ENCODE results near the gene RFX7. TPM values are rescaled to one million over a fixed set of nuclear protein-coding genes. Genes with fewer than 3 reads are reported as not detected.

Gene RFX7
- total RNA-seq, 2 experiments from 2014 or later: 22.5 to 23.6 TPM

DNA sequence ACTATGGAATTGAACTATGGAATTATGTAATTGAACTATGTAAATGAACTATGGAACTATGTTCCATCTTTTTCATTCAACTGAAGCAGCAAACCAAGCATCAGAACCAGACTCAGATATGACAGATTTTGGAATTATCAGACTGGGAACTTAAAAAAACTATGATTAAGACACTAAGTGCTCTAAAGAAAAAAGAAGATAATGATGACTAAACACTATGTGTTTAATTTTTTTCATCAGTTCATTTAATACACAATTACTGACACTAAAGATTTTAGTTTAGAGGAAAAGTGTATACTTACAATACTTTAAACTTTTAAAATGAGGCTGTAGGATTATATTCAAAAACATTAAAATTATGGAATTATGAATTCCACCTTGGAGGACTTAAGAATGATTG, 15.3 kb downstream of the RFX7 start:
- Histone ChIP-seq H3K4me3 (ENCODE audit: low read length) (no peak overlapping the region), H3K27ac (ENCODE audit: low read depth in 1 of 2, low read length in 2 of 2) (no peak overlapping the region), H3K4me1 (ENCODE audit: insufficient read depth, low read length) (no peaks in the 10 kb centered on the region), H3K36me3 (ENCODE audit: insufficient read depth, low read length) (peaks cover 8% of the 10 kb centered on the region), H3K9me3 (ENCODE audit: control insufficient read depth in 1 of 2, insufficient read depth in 1 of 2, low read length in 2 of 2) (peaks cover 18 to 55% of the 10 kb centered on the region in 2 experiments), H3K27me3 (ENCODE audit: control insufficient read depth in 1 of 2, insufficient read depth in 2 of 2, low read length in 2 of 2) (no peaks in the 10 kb centered on the region)
- Mint-ChIP-seq H3K36me3 (ENCODE audit: low read depth) (peaks cover 96% of the 10 kb centered on the region), H3K27ac (no peak overlapping the region), H3K4me1 (ENCODE audit: low read depth) (peaks cover 8% of the 10 kb centered on the region), H3K4me3 (no peak overlapping the region), H3K9me3 (peaks cover 22% of the 10 kb centered on the region), H3K27me3 (no peaks in the 10 kb centered on the region)
- TF ChIP-seq, protein P1, sequence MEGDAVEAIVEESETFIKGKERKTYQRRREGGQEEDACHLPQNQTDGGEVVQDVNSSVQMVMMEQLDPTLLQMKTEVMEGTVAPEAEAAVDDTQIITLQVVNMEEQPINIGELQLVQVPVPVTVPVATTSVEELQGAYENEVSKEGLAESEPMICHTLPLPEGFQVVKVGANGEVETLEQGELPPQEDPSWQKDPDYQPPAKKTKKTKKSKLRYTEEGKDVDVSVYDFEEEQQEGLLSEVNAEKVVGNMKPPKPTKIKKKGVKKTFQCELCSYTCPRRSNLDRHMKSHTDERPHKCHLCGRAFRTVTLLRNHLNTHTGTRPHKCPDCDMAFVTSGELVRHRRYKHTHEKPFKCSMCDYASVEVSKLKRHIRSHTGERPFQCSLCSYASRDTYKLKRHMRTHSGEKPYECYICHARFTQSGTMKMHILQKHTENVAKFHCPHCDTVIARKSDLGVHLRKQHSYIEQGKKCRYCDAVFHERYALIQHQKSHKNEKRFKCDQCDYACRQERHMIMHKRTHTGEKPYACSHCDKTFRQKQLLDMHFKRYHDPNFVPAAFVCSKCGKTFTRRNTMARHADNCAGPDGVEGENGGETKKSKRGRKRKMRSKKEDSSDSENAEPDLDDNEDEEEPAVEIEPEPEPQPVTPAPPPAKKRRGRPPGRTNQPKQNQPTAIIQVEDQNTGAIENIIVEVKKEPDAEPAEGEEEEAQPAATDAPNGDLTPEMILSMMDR (IDR thresholded peaks at IDR 0.05): no peak
- ChIA-PET CTCF (interaction anchor here (0.9 kb wide), 1 partner anchor 18 kb away, joined by 3 read pairs; no protein-coding TSS in a partner anchor), POLR2A (interaction anchor here (1.0 kb wide), 1 partner anchor 16 kb away, joined by 3 read pairs; no protein-coding TSS in a partner anchor)
- DNase-seq (no peak), ATAC-seq (ENCODE audit: poor library complexity) (no peak)
- intact Hi-C loops (cut with DNase I, micrococcal nuclease): no loop called here

DNA sequence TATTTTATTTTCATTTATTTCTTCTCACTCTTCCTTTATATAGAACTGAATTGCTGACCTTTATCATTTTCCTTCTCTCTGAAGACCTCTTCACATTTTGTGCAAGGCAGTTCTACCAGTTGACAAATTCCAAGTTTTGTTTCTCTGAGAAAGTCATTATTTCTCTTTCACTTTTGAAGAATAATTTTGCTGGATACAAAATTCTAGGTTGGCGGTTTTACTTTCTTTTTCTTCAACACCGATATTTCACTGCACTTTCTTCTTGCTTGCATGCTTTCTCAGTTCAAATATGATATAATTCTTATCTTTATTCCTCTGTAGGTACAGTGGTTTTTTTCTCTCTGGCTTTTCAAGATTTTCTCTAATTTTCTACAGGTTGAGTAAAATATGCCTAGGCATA, 15.9 kb downstream of the RFX7 start:
- Mint-ChIP-seq H3K36me3 (ENCODE audit: low read depth) (peaks cover 96% of the 10 kb centered on the region), H3K4me3 (no peak overlapping the region), H3K27ac (no peak overlapping the region), H3K4me1 (ENCODE audit: low read depth) (peaks cover 8% of the 10 kb centered on the region), H3K27me3 (no peaks in the 10 kb centered on the region), H3K9me3 (peaks cover 19% of the 10 kb centered on the region)
- CTCF ChIA-PET: interaction anchor here (0.9 kb wide), 1 partner anchor 18 kb away, joined by 3 read pairs; no protein-coding TSS in a partner anchor
- H3K4me3 ChIP-seq (ENCODE audit: low read length): no peak overlapping the region
- no peaks in the 10 kb centered on the region for H3K4me1 ChIP-seq (ENCODE audit: insufficient read depth, low read length)
- H3K9me3 ChIP-seq (ENCODE audit: control insufficient read depth in 1 of 2, insufficient read depth in 1 of 2, low read length in 2 of 2): peaks cover 18 to 56% of the 10 kb centered on the region in 2 experiments
- intact Hi-C loops (cut with DNase I, micrococcal nuclease): no loop called here
- no peak for ATAC-seq (ENCODE audit: poor library complexity)
- H3K36me3 ChIP-seq (ENCODE audit: insufficient read depth, low read length): peaks cover 8% of the 10 kb centered on the region
- no peak overlapping the region for H3K27ac ChIP-seq (ENCODE audit: low read depth in 1 of 2, low read length in 2 of 2)
- POLR2A ChIA-PET: no interaction called here
- TF ChIP-seq, protein P1 (IDR thresholded peaks at IDR 0.05): no peak
- DNase-seq: no peak
- H3K27me3 ChIP-seq (ENCODE audit: control insufficient read depth in 1 of 2, insufficient read depth in 2 of 2, low read length in 2 of 2): no peaks in the 10 kb centered on the region

DNA sequence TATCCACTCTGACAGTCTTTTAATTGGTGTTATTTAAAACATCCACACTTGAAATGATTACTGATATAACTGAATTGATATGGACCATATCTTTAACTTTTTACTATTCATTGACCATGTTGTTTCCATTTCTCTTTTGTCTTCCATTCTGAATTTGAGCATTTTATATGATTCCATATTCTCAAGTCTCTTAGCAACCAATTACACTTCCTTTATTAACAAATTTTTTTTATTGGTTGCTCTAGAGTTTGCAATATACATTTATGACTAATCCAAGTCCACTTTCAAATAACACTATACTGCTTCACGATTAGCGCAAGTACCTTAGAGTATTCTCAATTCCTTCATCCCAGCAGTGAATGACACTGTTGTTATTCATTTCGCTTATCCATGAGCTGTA, 16.4 kb downstream of the RFX7 start:
- no peak overlapping the region for H3K27ac Mint-ChIP-seq

More for the DNA sequence above, 16.4 kb downstream of the RFX7 start:
- POLR2A ChIA-PET: interaction anchor here (1.0 kb wide), 1 partner anchor 19 kb away, joined by 5 read pairs; no protein-coding TSS in a partner anchor
- ATAC-seq (ENCODE audit: poor library complexity): no peak
- Mint-ChIP-seq H3K36me3 (ENCODE audit: low read depth) (peaks cover 96% of the 10 kb centered on the region), H3K27me3 (no peaks in the 10 kb centered on the region), H3K4me1 (ENCODE audit: low read depth) (peaks cover 8% of the 10 kb centered on the region), H3K9me3 (peaks cover 19% of the 10 kb centered on the region), H3K4me3 (no peak overlapping the region)
- CTCF ChIA-PET: no interaction called here
- peaks cover 17 to 51% of the 10 kb centered on the region in 2 experiments for H3K9me3 ChIP-seq (ENCODE audit: control insufficient read depth in 1 of 2, insufficient read depth in 1 of 2, low read length in 2 of 2)
- no peak overlapping the region for H3K27ac ChIP-seq (ENCODE audit: low read depth in 1 of 2, low read length in 2 of 2)
- TF ChIP-seq, protein P1 (IDR thresholded peaks at IDR 0.05): no peak
- H3K27me3 ChIP-seq (ENCODE audit: control insufficient read depth in 1 of 2, insufficient read depth in 2 of 2, low read length in 2 of 2): no peaks in the 10 kb centered on the region
- H3K4me3 ChIP-seq (ENCODE audit: low read length): no peak overlapping the region
- intact Hi-C loops (cut with DNase I, micrococcal nuclease): no loop called here
- peaks cover 8% of the 10 kb centered on the region for H3K36me3 ChIP-seq (ENCODE audit: insufficient read depth, low read length)
- no peaks in the 10 kb centered on the region for H3K4me1 ChIP-seq (ENCODE audit: insufficient read depth, low read length)
- DNase-seq: no peak
